Kidney (tissue), 14 donors: ENCODE measurements around the gene MTX1. TPM values are rescaled to one million over a fixed set of nuclear protein-coding genes. Genes with fewer than 3 reads are reported as not detected.
A peak's percentile ranks its signal among the peaks of the same experiment; 100 is the strongest.

Experiments
- DNase-seq, 5 donors: peaks; one replicate each; pipeline ENCODE4 v3.0.0-alpha.2; 2013 to 2020
- FAIRE-seq: peaks from 2 replicates; lab custom pipeline; 2012; peaks lifted over from hg19 to GRCh38; lab: Jason Lieb, UNC
- H3K27ac ChIP-seq, 2 donors: one replicate each; pipeline ENCODE4 v1.7.0; 2013; ENCODE audit warnings: low read depth in 2 of 2, low read length in 2 of 2, inconsistent platforms in 1 of 2
- H3K27me3 ChIP-seq: one replicate; pipeline ENCODE4 v1.7.1; 2013; ENCODE audit warnings: low read length, inconsistent platforms; ENCODE audit not compliant: control insufficient read depth, insufficient read depth
- H3K36me3 ChIP-seq, 3 donors: one replicate each; pipeline versions ENCODE4 v1.7.0 to v1.7.1; 2013; ENCODE audit warnings: low read length in 3 of 3, control low read depth in 1 of 3, inconsistent platforms in 1 of 3; ENCODE audit not compliant: insufficient read depth in 3 of 3, control insufficient read depth in 2 of 3
- H3K4me1 ChIP-seq, 3 donors: one replicate each; pipeline versions ENCODE4 v1.7.0 to v1.7.1; 2013; ENCODE audit warnings: low read length in 3 of 3, inconsistent platforms in 1 of 3, low read depth in 1 of 3; ENCODE audit not compliant: control insufficient read depth in 2 of 3, insufficient read depth in 2 of 3
- H3K4me3 ChIP-seq, 3 donors: one replicate each; pipeline versions ENCODE4 v1.7.0 to v1.8.1; 2013; ENCODE audit warnings: low read length in 3 of 3, control low read depth in 1 of 3, inconsistent platforms in 1 of 3
- H3K9ac ChIP-seq, 3 donors: one replicate each; pipeline versions ENCODE4 v1.7.0 to v1.7.1; 2013; ENCODE audit warnings: low read length in 3 of 3, control low read depth in 1 of 3, inconsistent platforms in 1 of 3
- H3K9me3 ChIP-seq, 3 donors: one replicate each; pipeline versions ENCODE4 v1.7.0 to v1.7.1; 2013; ENCODE audit warnings: low read length in 3 of 3, control low read depth in 1 of 3, inconsistent platforms in 1 of 3; ENCODE audit not compliant: control insufficient read depth in 2 of 3, insufficient read depth in 1 of 3
- CTCF ChIP-seq: IDR thresholded peaks from 3 replicates; pipeline ENCODE4 v1.5.1; 2012; ENCODE audit warnings: mild to moderate bottlenecking, moderate library complexity, borderline replicate concordance; ENCODE audit not compliant: insufficient read depth; ENCODE audit errors: extremely low read depth
- intact Hi-C: fragments of 100-400 bp; cut with DNase I; formaldehyde crosslinking; loops from one replicate; pipeline ENCODE4 v1.11.1; 2022
- polyA plus RNA-seq: library from polyadenylated mRNA; stranded (reverse); fragments of 350-450 nt; fragmentation: Illumina TruSeq; extraction: RNeasy Lipid Tissue Mini Kit (QIAGEN cat#74804); gene quantifications from one replicate; pipeline ENCODE4 v1.2.3, GENCODE V29; 2014; ENCODE audit warnings: low read depth, low replicate concordance; ENCODE audit not compliant: insufficient read depth
- total RNA-seq: library from RNA; stranded (reverse); fragmentation: NEBNext Ultra II Directional; extraction: Animal tissue kit (Norgen Biotek cat#: 25700); gene quantifications from one replicate; pipeline ENCODE4 v1.2.1, GENCODE V29; 2021
- donor health status: control.
- donor health status: control.
- donor health status: control.
- donor health status: control.
- donor health status: control.
- donor health status: DM: yes; HTN: yes; CAD: no.
- donor health status: Normal renal cell carcinoma (clear cell type).

MTX1 gene
- total and polyA plus RNA-seq, 2 donors from 2014 or later: 38.8 to 86.9 TPM

- no peaks in the 10 kb centered on the region for H3K9me3 ChIP-seq
- H3K27me3 ChIP-seq: no peaks in the 10 kb centered on the region
- H3K4me1 ChIP-seq: peaks cover 0 to 2% (median 0%) of the 10 kb centered on the region in 3 donors
- no peak overlapping the region for H3K9ac ChIP-seq
- intact Hi-C loops: no loop called here
- no peak overlapping the region for H3K27ac ChIP-seq
- H3K36me3 ChIP-seq: peaks cover 0 to 13% (median 5%) of the 10 kb centered on the region in 3 donors
- FAIRE-seq: no peak
- TF ChIP-seq CTCF: no peak
- no peak overlapping the region for H3K4me3 ChIP-seq
- no peak for DNase-seq
Observed at GRCh38 chr1:155236451-155236850, 28.0 kb downstream of the MTX1 start.

GRCh38 chr1:155241069-155241679 is 32.7 kb downstream of the MTX1 start:
- Histone ChIP-seq H3K4me3 (peak overlapping the region; percentile 50 to 84 (median 68)), H3K9me3 (no peaks in the 10 kb centered on the region), H3K27me3 (no peaks in the 10 kb centered on the region), H3K4me1 (peaks cover 0 to 11% (median 9%) of the 10 kb centered on the region in 3 donors), H3K27ac (no peak overlapping the region), H3K9ac (peak overlapping the region in 2 of 3 donors; percentile 32 to 53), H3K36me3 (peaks cover 0 to 7% (median 0%) of the 10 kb centered on the region in 3 donors)
- peak in 4 of 5 donors; percentile 78 to 93 (median 85) for DNase-seq
- TF ChIP-seq CTCF: no peak
- FAIRE-seq: no peak
- intact Hi-C loops: no loop called here

- intact Hi-C loops: no loop called here
Observed at GRCh38 chr1:155241841-155242264, 33.4 kb downstream of the MTX1 start.

More at GRCh38 chr1:155241841-155242264, 33.4 kb downstream of the MTX1 start:
- Histone ChIP-seq H3K9me3 (no peaks in the 10 kb centered on the region), H3K9ac (no peak overlapping the region), H3K36me3 (peaks cover 0 to 5% (median 0%) of the 10 kb centered on the region in 3 donors), H3K27ac (no peak overlapping the region), H3K27me3 (no peaks in the 10 kb centered on the region), H3K4me1 (peaks cover 0 to 11% (median 9%) of the 10 kb centered on the region in 3 donors), H3K4me3 (no peak overlapping the region)
- no peak for TF ChIP-seq CTCF
- DNase-seq: no peak
- FAIRE-seq: no peak
